ENCODE data around the gene GRK5.

GRK5 gene

GRCh38 chr10:119377451-119377957, 170.1 kb downstream of the GRK5 start:
- TF ChIP-seq EZH2phosphoT487 (IDR thresholded peaks at IDR 0.05; ENCODE audit: borderline replicate concordance) (no peak), CTCF (conservative IDR thresholded peaks at IDR 0.05; ENCODE audit: low read length) (no peak)
- Histone ChIP-seq H3K4me1 (ENCODE audit: insufficient read depth, low read length, poor library complexity, severe bottlenecking) (peaks cover 7% of the 10 kb centered on the region), H3F3A (ENCODE audit: low read depth) (no peaks in the 10 kb centered on the region), H3K9me2 (replicated peaks; ENCODE audit: low read depth, low read length) (no peaks in the 10 kb centered on the region), H3K9me3 (ENCODE audit: insufficient read depth, low read depth, low read length) (no peaks in the 10 kb centered on the region), H3K9ac (ENCODE audit: low read depth, low read length, poor library complexity, severe bottlenecking) (no peak overlapping the region), H3K36me3 (ENCODE audit: insufficient read depth, low read length) (peaks cover 13% of the 10 kb centered on the region; the same call in 1 of the 2 replicates), H2AFZ (ENCODE audit: low read length) (no peak overlapping the region), H3K27me3 (ENCODE audit: insufficient read depth, low read length, poor library complexity, severe bottlenecking) (no peaks in the 10 kb centered on the region), H3K79me2 (ENCODE audit: insufficient read depth, low read length) (no peaks in the 10 kb centered on the region; the same call in 1 of the 2 replicates), H3K4me3 (ENCODE audit: low read length, poor library complexity, severe bottlenecking) (no peak overlapping the region), H3K4me2 (ENCODE audit: low read depth, low read length, poor library complexity, severe bottlenecking) (no peak overlapping the region), H4K20me1 (ENCODE audit: insufficient read depth, low read length, poor library complexity, severe bottlenecking) (no peaks in the 10 kb centered on the region)

- Histone ChIP-seq H2AFZ (ENCODE audit: low read length) (no peak overlapping the region), H3K27me3 (ENCODE audit: insufficient read depth, low read length, poor library complexity, severe bottlenecking) (no peaks in the 10 kb centered on the region), H3K4me1 (ENCODE audit: insufficient read depth, low read length, poor library complexity, severe bottlenecking) (peaks cover 12% of the 10 kb centered on the region), H3K9me3 (ENCODE audit: insufficient read depth, low read depth, low read length) (no peaks in the 10 kb centered on the region), H3K9me2 (replicated peaks; ENCODE audit: low read depth, low read length) (no peaks in the 10 kb centered on the region), H3K79me2 (ENCODE audit: insufficient read depth, low read length) (no peaks in the 10 kb centered on the region; the same call in 1 of the 2 replicates), H3K9ac (ENCODE audit: low read depth, low read length, poor library complexity, severe bottlenecking) (no peak overlapping the region), H3K4me2 (ENCODE audit: low read depth, low read length, poor library complexity, severe bottlenecking) (no peak overlapping the region), H3F3A (ENCODE audit: low read depth) (no peaks in the 10 kb centered on the region), H3K36me3 (ENCODE audit: insufficient read depth, low read length) (peaks cover 13% of the 10 kb centered on the region; the same call in 1 of the 2 replicates), H4K20me1 (ENCODE audit: insufficient read depth, low read length, poor library complexity, severe bottlenecking) (no peaks in the 10 kb centered on the region), H3K4me3 (ENCODE audit: low read length, poor library complexity, severe bottlenecking) (no peak overlapping the region)
- TF ChIP-seq CTCF (conservative IDR thresholded peaks at IDR 0.05; ENCODE audit: low read length) (no peak), EZH2phosphoT487 (IDR thresholded peaks at IDR 0.05; ENCODE audit: borderline replicate concordance) (no peak)
Observed at GRCh38 chr10:119377958-119378736, 170.8 kb downstream of the GRK5 start.

- H3K36me3 ChIP-seq (ENCODE audit: insufficient read depth, low read length), result peaks cover 13% of the 10 kb centered on the region; the same call in 1 of the 2 replicates
- no peaks in the 10 kb centered on the region for H3K9me2 ChIP-seq (replicated peaks; ENCODE audit: low read depth, low read length)
- no peak overlapping the region for H2AFZ ChIP-seq (ENCODE audit: low read length)
- no peak overlapping the region for H3K4me2 ChIP-seq (ENCODE audit: low read depth, low read length, poor library complexity, severe bottlenecking)
- H3K4me3 ChIP-seq (ENCODE audit: low read length, poor library complexity, severe bottlenecking), result no peak overlapping the region
- H3K79me2 ChIP-seq (ENCODE audit: insufficient read depth, low read length), result no peaks in the 10 kb centered on the region; the same call in 1 of the 2 replicates
- H3K4me1 ChIP-seq (ENCODE audit: insufficient read depth, low read length, poor library complexity, severe bottlenecking), result peaks cover 18% of the 10 kb centered on the region
- no peaks in the 10 kb centered on the region for H3K27me3 ChIP-seq (ENCODE audit: insufficient read depth, low read length, poor library complexity, severe bottlenecking)
- no peaks in the 10 kb centered on the region for H4K20me1 ChIP-seq (ENCODE audit: insufficient read depth, low read length, poor library complexity, severe bottlenecking)
- no peaks in the 10 kb centered on the region for H3F3A ChIP-seq (ENCODE audit: low read depth)
- H3K9me3 ChIP-seq (ENCODE audit: insufficient read depth, low read depth, low read length), result no peaks in the 10 kb centered on the region
- no peak overlapping the region for H3K9ac ChIP-seq (ENCODE audit: low read depth, low read length, poor library complexity, severe bottlenecking)
- TF ChIP-seq CTCF (conservative IDR thresholded peaks at IDR 0.05; ENCODE audit: low read length) (no peak), EZH2phosphoT487 (IDR thresholded peaks at IDR 0.05; ENCODE audit: borderline replicate concordance) (no peak)
Observed at GRCh38 chr10:119378737-119379067, 171.3 kb downstream of the GRK5 start.

All from Loucy (cell line).